GM19193 (cell line): ENCODE measurements around the gene EEF1AKMT3.

Source experiments
- POLR2A ChIP-seq: IDR thresholded peaks from 4 replicates; pipeline ENCODE4 v1.6.1; 2011; ENCODE audit not compliant: insufficient read depth, insufficient read length; ENCODE audit errors: extremely low read depth

Gene EEF1AKMT3

DNA sequence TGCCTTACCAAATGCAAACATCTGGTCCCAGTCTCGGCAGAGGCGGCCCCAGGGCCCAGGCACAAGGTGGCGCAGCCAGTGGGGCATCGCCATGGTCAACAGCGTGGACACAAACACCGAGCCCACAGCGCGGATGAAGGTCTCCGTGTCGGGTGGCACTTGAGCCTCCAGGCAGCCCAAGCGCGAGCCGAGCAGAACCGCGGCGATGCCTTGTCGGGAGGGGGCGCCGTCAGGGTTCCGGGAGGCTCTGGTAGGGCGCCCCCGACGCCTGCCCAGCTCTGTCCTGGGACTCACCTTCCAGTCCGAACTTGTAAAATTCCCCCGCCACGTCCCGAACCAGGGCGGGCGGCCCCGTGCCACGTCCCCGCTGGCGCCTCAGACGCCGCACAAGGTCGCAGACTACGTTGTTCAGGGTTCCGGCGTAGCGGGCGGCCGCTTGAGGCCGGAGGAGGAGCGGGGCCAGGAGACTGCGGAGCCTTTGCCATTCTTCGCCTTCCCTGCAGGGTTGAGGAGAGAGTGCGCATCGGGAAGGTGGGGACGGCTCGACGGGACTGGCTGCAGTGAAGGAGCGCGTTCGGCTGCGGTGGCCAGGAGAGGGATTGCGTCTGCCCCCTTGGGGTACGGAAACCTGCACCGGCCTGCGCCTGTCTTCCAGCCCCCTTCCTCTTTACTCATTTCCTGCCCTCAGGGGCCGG is 7.3 kb upstream of the EEF1AKMT3 start:
- peak; percentile 27 for TF ChIP-seq POLR2A

DNA sequence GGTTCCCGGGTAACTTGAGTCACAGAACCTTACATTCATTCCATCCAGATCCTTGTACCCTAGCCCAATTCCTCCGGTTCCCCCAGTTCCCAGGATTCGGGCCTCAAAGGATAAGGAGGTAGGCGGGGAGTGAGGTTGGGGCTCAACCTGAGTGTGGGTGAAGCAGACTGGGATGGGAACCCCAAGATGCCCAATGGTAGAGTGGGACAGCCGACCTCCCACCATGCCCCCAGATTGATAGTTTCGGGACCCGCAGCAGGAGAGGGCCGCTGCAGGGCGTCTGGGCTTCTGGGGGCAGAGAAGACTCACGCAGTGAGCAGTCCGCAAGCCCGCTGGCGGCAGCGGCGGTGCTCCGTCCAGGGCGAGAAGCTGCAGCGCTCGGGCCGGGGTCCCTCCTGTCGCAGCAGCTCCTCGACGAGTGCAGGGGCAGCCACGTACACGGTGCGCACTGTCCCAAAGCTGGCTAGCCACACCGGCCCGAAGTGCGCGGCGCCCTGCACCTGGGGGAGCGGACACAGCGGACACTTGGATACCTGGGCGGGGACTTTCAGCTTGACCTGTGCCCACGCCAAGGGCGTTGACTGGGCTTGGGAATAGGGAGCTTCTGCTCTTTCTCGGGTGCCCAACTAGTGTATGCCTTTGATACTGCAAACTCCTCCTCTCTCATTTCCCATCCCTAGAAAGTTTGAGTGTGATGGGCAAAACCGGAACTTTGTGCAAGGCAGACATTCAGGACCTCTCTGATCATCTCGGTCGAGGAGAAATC is 6.5 kb upstream of the EEF1AKMT3 start:
- no peak for TF ChIP-seq POLR2A

DNA sequence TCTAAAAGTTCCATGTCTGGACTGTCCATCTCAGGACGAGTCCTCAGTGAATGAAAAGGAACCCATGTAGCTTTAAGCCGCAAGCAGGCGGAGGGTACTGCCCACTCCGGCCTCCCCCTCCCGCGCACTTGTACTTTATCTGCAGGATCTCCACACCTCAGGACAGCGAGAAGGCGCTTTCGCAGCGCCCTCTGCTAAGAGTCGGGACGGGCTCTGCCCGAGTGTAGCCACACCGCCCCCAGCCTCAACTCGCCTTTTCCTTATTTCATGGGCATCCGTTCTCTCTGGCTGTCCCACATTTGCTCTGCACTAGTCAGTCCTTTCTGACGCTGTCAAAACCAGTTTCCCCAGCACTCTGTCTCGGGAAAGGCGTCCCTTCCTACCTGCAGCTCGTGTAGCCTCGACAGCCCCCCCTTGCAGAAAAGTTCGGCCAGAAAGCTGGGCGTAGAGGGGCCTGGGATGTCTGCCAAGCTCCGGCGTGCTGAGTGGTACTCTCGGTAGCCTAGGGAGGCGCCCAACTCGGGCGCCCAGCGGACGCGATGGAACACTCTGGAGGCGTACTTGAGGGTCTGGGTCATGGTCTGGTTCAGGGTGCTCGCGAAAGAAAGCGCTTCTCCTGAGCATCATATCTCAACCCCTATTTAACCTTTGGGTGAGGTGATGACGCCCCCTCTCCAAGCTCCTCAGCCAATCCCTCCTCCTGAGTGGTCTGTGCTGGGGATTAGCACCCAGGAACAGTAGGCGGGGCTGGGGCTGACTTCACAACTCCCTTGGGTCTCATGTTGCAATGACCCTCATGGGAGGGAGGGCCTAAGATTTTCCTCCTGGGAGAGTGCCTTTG is 5.7 kb upstream of the EEF1AKMT3 start, which contains the start of gene CYP27B1:
TSS of gene CYP27B1 (minus strand) at position 615 of the 841 bp plus-strand sequence. CDS start at position 578, 37 bp downstream.
- no peak for TF ChIP-seq POLR2A

DNA sequence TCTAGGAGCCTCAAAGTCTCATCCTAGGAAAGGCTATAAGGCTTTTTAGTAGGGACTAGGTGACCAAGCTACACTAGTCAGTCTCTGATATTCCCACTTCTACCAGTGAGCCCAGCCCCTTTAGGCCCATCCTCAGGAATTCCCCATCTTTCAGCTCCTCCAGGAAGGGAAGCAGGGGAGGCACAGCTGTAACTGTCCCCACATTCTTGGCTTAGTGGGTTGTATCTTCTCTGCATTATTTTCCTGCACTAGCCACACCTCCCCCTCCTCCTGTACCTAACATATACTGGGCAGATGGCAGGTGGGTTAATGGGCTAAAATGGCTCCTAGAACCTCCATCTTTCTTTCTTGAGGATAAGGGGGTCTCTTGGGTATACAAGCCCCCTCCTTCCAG is 5.1 kb upstream of the EEF1AKMT3 start:
- no peak for TF ChIP-seq POLR2A

DNA sequence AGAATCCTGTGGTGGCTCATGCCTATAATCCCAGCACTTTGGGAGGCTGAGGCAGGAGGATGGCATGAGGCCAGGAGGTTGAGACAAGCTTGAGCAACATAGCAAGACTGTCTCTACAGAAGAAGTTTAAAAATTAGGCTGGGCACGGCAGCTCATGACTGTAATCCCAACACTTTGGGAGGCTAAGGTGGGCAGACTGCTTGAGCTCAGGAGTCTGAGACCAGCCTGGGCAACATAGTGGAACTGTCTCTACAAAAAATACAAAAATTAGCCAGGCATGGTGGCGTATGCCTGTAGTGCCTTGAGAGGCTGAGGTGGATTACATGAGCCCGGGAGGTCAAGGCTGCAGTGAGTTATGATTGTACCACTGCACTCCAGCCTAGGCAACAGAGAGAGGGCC is 4.5 kb upstream of the EEF1AKMT3 start:
- no peak for TF ChIP-seq POLR2A

DNA sequence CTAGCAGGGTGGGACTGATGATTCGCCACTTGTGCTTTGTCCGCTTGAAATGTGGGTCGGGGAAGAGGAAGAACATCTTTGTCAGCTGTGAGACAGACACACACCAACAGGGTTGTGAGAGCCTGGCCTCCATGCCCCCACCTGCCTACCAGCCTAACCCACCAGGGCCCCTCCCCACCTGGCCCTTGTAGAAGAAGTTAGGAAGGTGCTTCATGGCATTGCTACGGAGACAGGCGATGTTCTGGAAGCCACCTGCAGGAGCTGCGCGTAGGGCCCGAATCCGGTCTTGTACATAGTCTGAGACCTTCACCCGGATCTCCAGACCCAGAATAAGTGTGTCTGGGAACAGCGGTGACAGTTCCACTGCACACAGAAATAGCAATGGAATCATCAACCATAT is 2.8 kb upstream of the EEF1AKMT3 start:
- no peak for TF ChIP-seq POLR2A

DNA sequence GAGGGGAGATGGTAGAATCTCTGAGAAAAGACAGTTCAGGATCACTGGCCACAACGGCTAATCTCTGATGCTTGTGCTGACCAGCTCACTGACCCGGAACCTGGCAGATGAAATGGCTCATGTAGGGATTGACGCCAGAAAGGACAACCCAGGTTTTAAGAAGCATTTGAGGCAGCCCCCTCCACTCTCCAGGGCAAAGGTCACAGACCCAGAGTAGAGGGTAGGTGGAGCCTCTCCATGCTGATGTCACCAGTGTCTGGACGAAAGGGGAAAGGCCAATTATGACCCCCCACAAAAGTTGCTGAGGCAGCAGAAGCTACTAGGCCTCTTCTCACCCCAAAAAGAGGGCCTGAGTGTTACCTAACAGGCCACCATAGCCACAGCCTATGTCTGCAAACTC is 1.7 kb upstream of the EEF1AKMT3 start:
- no peak for TF ChIP-seq POLR2A

DNA sequence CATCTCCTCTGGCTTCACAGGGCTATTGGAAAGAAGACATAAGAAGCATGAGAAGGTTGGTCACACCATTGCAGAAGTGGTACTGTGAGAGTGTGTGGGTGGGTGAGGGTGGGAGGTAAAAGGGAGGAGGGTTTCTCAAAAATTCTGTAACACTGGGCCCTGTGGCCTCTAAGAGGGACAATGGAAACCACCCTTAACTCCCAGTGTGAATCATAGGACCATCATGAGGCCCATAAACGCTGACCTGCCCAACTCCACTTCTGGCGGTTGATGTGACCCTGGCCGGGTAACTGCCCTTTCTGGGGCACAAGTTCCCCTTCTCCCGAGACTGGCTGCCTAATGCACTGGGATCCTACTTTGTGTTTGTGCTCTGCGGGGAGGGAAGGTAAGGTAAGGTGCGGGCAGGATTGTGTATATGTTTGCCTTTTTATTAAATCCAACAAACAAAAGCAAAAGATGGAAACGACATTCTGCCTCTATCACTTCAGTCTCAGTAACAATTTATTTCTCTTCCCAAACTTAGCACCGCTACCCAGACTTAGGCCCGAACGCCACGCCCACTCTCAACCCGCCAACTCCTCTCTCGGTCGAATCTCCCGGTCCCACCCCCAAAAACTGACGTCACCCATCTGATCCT is 1.1 kb upstream of the EEF1AKMT3 start:
- no peak for TF ChIP-seq POLR2A

DNA sequence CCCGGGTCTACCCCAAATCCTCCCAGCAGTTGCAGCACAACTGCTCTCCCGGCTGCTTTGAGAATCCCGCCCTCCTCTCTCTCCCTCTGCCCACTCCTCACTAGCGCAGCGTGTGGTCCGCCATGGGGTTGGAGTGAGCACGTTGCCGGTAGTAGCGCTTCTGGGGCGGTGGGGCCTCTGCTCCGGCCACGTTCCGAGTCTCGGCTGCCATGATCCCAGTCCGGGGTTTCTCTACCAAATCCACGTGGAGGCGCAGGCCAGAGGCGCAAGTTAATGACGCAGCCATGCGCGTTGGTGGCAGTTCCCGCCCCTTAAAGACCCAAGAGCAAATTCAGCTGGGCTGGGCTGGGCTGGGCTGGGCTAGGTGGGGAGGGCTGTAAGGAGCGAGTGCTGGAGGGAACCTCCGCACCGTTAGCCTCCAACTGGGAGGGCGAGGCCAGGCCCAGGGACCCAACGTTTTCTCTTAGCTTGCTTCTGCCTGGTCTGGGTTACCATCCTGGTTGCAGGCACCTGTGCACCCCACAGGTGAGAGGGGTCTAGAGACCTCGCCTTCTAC is 463 bp upstream of the EEF1AKMT3 start, which contains the start of gene METTL1:
TSS of gene METTL1 (minus strand) at position 233 of the 556 bp plus-strand sequence. CDS start at position 211, 22 bp downstream.
- TF ChIP-seq POLR2A, result peak; percentile 88

DNA sequence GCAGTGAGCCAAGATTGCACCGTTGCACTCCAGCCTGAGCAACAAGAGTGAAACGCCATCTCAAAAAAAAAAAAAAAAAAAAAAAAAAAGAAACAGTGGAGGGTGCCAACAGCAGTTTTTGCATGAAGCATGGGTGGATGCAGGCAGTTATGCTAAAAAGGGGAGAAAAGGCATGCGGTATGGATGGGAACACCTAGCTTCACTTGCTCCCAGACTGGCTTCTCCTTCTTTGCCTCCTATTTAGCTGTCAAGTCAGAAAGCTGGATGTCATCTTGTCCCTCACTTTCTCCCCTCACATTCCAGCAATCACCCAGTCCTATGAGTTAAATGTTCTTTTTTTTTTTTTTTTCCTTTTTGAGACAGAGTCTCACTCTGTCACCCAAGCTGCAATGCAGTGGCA is 2.6 kb downstream of the EEF1AKMT3 start:
- TF ChIP-seq POLR2A, result no peak

DNA sequence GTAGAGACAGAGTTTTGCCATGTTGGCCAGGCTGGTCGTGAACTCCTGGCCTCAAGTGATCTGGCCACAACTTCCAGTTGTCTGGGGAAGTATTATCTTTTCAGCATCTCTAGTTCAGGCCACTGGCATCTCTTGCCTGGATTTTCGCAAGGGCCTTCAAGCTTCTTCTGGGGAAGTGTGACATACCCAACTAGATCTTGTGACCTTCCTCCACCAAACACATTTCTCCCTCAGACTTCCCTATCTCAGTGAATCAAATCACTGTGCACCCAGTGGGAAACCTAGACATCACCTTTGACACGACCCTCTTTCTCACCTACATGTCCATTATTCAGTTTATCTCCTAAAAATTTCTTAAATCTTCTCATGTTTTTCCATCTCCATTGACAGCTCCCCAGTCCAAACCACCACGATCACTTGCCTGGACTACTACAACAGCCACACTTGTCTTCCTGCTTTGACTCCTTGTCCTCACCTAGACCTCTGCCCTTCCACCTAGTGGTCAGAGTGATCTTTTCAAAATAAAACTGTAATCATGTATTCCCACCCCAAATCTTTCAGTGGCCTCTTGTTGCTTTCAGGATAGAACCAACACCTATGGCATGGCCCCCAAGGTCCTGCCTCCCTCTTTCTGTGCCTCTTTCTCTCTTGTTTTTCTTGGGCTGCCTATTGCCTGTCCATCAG is 3.3 kb downstream of the EEF1AKMT3 start:
- no peak for TF ChIP-seq POLR2A

DNA sequence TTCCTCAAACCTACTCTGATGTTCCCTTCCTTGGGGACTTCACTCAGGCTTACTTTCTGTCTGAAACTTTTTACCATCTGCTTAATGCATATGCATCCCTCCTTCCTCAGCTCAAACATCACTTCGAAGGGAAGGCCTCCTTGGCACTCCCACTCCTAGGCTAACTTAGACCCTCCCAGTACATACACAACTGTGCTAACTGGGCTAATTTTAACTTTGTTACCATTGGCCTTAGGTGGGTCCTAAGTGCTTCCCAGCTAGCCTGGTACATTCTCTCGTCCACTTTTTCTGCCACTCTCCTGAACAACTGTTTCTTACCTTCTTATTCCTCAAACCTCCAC is 3.8 kb downstream of the EEF1AKMT3 start:
- TF ChIP-seq POLR2A, result no peak

DNA sequence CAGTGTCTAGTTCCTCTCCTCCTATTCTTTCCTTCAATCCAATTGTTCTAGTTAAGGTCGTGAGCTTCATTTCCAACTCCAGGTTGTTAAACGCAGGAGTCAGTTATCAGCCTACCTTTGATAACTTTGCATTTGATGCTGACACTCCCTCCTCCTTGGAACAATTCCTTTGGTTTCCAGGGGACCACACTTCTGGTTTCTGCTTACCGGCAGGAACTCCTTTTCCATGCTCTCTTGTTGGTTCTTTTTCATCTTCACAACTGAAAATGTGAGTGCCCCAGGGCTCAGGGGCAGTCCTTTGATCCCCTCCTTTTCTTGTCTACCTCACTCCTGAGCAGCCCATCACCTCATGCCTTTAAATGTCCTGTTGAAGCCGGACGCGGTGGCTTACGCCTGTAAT is 5.0 kb downstream of the EEF1AKMT3 start:
- TF ChIP-seq POLR2A, result no peak

DNA sequence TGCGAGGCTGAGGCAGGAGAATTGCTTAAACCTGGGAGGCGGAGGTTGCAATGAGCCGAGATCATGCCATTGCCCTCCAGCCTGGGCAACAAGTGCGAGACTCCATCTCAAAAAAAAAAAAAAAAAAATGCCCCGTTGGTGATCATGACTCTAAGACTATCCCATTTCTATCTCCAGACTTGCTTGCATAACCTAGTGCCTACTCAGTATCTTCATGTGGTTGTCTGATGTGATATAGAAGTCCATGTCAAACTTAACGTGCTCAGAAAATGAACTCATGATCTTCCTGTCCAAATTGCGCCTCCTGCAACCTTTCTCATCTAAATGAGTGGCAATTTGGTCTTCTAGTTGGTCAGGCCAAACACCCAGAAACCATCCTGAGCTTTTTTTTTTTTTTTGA is 5.5 kb downstream of the EEF1AKMT3 start:
- no peak for TF ChIP-seq POLR2A

DNA sequence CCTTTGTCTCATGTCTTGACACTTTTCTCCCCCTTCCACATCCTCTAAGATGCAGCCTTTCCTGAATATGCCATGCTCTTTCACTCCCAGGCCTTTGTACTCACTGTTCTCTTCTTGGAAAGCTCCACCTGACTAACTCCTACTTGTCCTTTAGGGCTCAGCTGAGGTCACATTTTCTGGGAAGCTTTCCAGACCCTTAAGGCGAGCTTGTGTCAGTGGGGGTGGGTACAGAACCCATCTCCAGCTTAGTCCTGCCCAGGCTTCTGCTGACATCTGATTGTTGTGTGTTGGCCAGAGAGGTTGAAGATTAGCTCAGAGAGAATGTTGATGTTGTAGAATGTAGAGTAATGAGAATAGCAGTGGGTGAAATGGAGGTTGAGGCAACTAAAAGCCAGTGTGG is 7.3 kb downstream of the EEF1AKMT3 start:
- no peak for TF ChIP-seq POLR2A
